OCI-LY7 (cell line): ENCODE data around the gene TRIM40. TPM values are rescaled to one million over a fixed set of nuclear protein-coding genes. Genes with fewer than 3 reads are reported as not detected.
"Not testable (repeated sequence)": the region's sequence is repeated elsewhere in the genome, so short reads cannot be mapped to it uniquely, and the experiment has no call there.

Experiments
- BruUV-seq: library from RNA; stranded (reverse); fragments of 400-500 nt; replicated peaks from 2 replicates; lab custom pipeline; 2021; lab: Mats Ljungman, UMichigan
- CTCF ChIA-PET: fragments of 300-600 bp; sonication (Branson Sonifier 250); formaldehyde crosslinking; loops from one replicate; lab custom pipeline; 2022; ENCODE audit warnings: antibody characterized with exemption; ENCODE audit not compliant: unreplicated experiment; lab: Charles Lee
- POLR2A ChIA-PET: fragments of 300-600 bp; sonication (Branson Sonifier 250); formaldehyde crosslinking; loops from one replicate; lab custom pipeline; 2022; ENCODE audit warnings: antibody characterized with exemption; lab: Charles Lee
- DNase-seq: peaks from one replicate; pipeline ENCODE4 v3.0.0-alpha.2; 2015; ENCODE audit warnings: low spot score
- H2AFZ ChIP-seq: fragments of 200-600 bp; sonication (generic), shearing (Covaris generic); 2 replicates; pipeline ENCODE4 v1.6.1; 2014; ENCODE audit warnings: mild to moderate bottlenecking, antibody characterized with exemption, low read length, moderate library complexity
- H3K27ac ChIP-seq: fragments of 200-600 bp; sonication (generic); 2 replicates; pipeline ENCODE4 v1.5.1; 2014; ENCODE audit warnings: mixed run types, low read depth, mild to moderate bottlenecking, moderate library complexity, low read length, inconsistent platforms; ENCODE audit not compliant: poor library complexity, severe bottlenecking
- H3K36me3 ChIP-seq: fragments of 200-600 bp; sonication (generic); 2 replicates; pipeline ENCODE4 v1.6.1; 2014; ENCODE audit warnings: mild to moderate bottlenecking, antibody characterized with exemption, low read length, moderate library complexity, mixed read lengths; ENCODE audit not compliant: insufficient read depth
- H3K4me1 ChIP-seq: fragments of 200-600 bp; sonication (generic); 2 replicates; pipeline ENCODE4 v1.5.1; 2014; ENCODE audit warnings: mild to moderate bottlenecking, low read length; ENCODE audit not compliant: insufficient read depth, poor library complexity, severe bottlenecking
- H3K4me2 ChIP-seq: fragments of 200-600 bp; sonication (generic); 2 replicates; pipeline ENCODE4 v1.6.1; 2014; ENCODE audit warnings: mild to moderate bottlenecking, low read length
- H3K4me3 ChIP-seq: fragments of 200-600 bp; sonication (generic); 2 replicates; pipeline ENCODE4 v1.5.1; 2014; ENCODE audit warnings: mild to moderate bottlenecking, low read depth, low read length; ENCODE audit not compliant: poor library complexity, severe bottlenecking
- H3K79me2 ChIP-seq: fragments of 200-600 bp; sonication (generic); 2 replicates; pipeline ENCODE4 v1.6.1; 2016; ENCODE audit warnings: low read depth, mild to moderate bottlenecking, low read length, moderate library complexity, mixed read lengths; ENCODE audit not compliant: insufficient read depth
- H3K9me2 ChIP-seq: fragments of 200-600 bp; sonication (generic); 2 replicates; pipeline ENCODE4 v1.6.1; 2016; ENCODE audit warnings: mild to moderate bottlenecking, low read length, mixed read lengths; ENCODE audit not compliant: insufficient read depth
- H3K9me3 ChIP-seq: fragments of 200-600 bp; sonication (generic); 2 replicates; pipeline ENCODE4 v1.6.1; 2014; ENCODE audit warnings: mild to moderate bottlenecking, mixed run types, low read length, mixed read lengths
- H4K20me1 ChIP-seq: fragments of 200-600 bp; sonication (generic); 2 replicates; pipeline ENCODE4 v1.6.1; 2014; ENCODE audit warnings: mild to moderate bottlenecking, antibody characterized with exemption, low read length, moderate library complexity, mixed read lengths; ENCODE audit not compliant: insufficient read depth
- EZH2phosphoT487 ChIP-seq: fragments of 200-600 bp; sonication (generic); IDR thresholded peaks from 2 replicates; pipeline ENCODE4 v1.6.1; 2018; ENCODE audit warnings: low read depth, borderline replicate concordance, mild to moderate bottlenecking, mixed run types, antibody characterized with exemption, low read length, moderate library complexity, mixed read lengths
- intact Hi-C: fragments of 100-400 bp; cut with micrococcal nuclease; formaldehyde crosslinking; loops from one replicate; pipeline ENCODE4 v1.10.0; 2022; ENCODE audit not compliant: unreplicated experiment
- total RNA-seq, 2 experiments: library from RNA; depleted of rRNA in 1 of 2; stranded (reverse); fragments of >200 nt in 1 of 2; shearing (Covaris generic) in 1 of 2; gene quantifications; 2 replicates each; pipeline ENCODE4 v1.2.3, GENCODE V29; 2014 to 2022
- TF ChIP-seq, protein P1 (sequence below): fragments of 200-600 bp; sonication (generic); conservative IDR thresholded peaks from 2 replicates; pipeline ENCODE4 v1.5.1; 2014; ENCODE audit warnings: mild to moderate bottlenecking, antibody characterized with exemption, low read length, moderate library complexity, mixed read lengths

TRIM40 gene
- total RNA-seq, 2 experiments from 2014 or later: not detected

DNA sequence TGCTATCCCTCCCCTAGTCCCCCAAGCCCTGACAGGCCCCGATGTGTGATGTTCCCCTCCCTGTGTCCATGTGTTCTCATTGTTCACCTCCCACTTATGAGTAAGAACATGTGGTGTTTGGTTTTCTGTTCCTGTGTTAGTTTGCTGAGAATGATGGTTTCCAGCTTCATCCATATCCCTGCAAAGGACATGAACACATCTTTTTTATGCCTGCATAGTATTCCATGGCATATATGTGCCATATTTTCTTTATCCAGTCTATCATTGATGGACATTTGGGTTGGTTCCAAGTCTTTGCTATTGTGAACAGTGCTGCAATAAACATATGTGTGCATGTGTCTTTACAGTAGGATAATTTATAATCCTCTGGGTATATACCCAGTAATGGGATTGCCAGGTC lies 29.3 kb downstream of the TRIM40 start:
- BruUV-seq, DNase-seq, H3K4me1 ChIP-seq, H3K79me2 ChIP-seq, CTCF ChIA-PET, H3K9me2 ChIP-seq, H2AFZ ChIP-seq, H3K9me3 ChIP-seq, H3K27ac ChIP-seq, H3K4me2 ChIP-seq, H4K20me1 ChIP-seq, POLR2A ChIA-PET, H3K4me3 ChIP-seq, H3K36me3 ChIP-seq, intact Hi-C loops: not testable (repeated sequence)

DNA sequence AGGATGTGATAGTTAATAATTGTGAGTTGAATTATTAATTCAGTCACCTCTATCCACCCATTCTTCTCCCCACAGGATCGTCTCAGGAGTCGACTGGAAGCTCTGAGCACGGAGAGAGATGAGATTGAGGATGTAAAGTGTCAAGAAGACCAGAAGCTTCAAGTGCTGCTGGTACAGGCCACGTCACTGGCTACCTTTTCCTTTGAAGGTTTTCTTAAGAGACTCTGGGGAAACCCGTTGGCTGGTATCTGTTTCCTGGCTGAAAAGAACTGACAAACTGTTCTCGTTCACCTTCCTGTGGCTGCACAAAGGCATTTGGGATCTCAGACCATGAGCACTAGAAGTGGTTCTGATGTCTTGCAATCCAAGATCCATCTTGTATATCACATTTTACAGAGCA lies 31.2 kb downstream of the TRIM40 start:
- no peak overlapping the region for H2AFZ ChIP-seq
- CTCF ChIA-PET: no interaction called here
- H3K4me1 ChIP-seq: no peaks in the 10 kb centered on the region
- no peak for DNase-seq
- H3K4me3 ChIP-seq: no peak overlapping the region
- no peaks in the 10 kb centered on the region for H3K9me3 ChIP-seq
- H3K9me2 ChIP-seq: no peaks in the 10 kb centered on the region
- H3K79me2 ChIP-seq: no peaks in the 10 kb centered on the region
- BruUV-seq: no TSS peak
- no peak overlapping the region for H3K4me2 ChIP-seq
- no peak overlapping the region for H3K27ac ChIP-seq
- no peak for TF ChIP-seq EZH2phosphoT487
- TF ChIP-seq, protein P1, sequence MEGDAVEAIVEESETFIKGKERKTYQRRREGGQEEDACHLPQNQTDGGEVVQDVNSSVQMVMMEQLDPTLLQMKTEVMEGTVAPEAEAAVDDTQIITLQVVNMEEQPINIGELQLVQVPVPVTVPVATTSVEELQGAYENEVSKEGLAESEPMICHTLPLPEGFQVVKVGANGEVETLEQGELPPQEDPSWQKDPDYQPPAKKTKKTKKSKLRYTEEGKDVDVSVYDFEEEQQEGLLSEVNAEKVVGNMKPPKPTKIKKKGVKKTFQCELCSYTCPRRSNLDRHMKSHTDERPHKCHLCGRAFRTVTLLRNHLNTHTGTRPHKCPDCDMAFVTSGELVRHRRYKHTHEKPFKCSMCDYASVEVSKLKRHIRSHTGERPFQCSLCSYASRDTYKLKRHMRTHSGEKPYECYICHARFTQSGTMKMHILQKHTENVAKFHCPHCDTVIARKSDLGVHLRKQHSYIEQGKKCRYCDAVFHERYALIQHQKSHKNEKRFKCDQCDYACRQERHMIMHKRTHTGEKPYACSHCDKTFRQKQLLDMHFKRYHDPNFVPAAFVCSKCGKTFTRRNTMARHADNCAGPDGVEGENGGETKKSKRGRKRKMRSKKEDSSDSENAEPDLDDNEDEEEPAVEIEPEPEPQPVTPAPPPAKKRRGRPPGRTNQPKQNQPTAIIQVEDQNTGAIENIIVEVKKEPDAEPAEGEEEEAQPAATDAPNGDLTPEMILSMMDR: no peak
- no peaks in the 10 kb centered on the region for H4K20me1 ChIP-seq
- intact Hi-C loops: no loop called here
- H3K36me3 ChIP-seq: no peaks in the 10 kb centered on the region
- POLR2A ChIA-PET: no interaction called here

DNA sequence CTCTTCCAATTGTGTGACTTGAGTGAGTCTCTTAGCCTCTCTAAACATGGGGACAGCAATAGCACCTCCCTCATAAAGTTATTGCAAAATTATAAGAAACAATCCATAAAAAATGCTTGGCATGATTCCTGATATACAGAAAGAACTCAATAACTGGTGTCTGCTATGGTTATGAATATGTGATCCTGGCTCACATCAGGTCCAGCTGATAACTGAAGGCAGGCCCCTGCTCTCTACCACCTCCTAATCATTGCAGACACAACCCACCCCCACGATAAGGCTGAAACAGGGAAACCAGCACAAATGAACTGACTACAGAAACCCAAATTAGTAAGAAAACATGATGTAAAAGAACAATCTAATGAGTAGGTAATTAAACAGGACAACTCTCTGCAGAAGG lies 32.8 kb downstream of the TRIM40 start:
- DNase-seq: no peak
- TF ChIP-seq, protein P1: no peak
- no peak for TF ChIP-seq EZH2phosphoT487
- H3K4me1 ChIP-seq: no peaks in the 10 kb centered on the region
- no peaks in the 10 kb centered on the region for H3K9me3 ChIP-seq
- intact Hi-C loops: no loop called here
- ChIA-PET CTCF (no interaction called here), POLR2A (no interaction called here)
- no peaks in the 10 kb centered on the region for H3K79me2 ChIP-seq
- H3K36me3 ChIP-seq: no peaks in the 10 kb centered on the region
- no peak overlapping the region for H3K4me2 ChIP-seq
- BruUV-seq: no TSS peak
- H3K9me2 ChIP-seq: no peaks in the 10 kb centered on the region
- no peak overlapping the region for H3K4me3 ChIP-seq
- no peak overlapping the region for H2AFZ ChIP-seq
- H3K27ac ChIP-seq: no peak overlapping the region
- no peaks in the 10 kb centered on the region for H4K20me1 ChIP-seq
